Activated CD8-positive, alpha-beta memory T cell treated with anti-CD3 and anti-CD28 coated beads for 4 hours (primary cell): Measurements from ENCODE around the gene AFAP1.

Source experiments
- DNase-seq, 2 donors: peaks; one replicate each; pipeline ENCODE4 v3.0.0-alpha.2; 2020; ENCODE audit warnings: low read depth in 2 of 2

AFAP1 gene

GRCh38 chr4:7915875-7916242 lies 23.8 kb downstream of the AFAP1 start:
- DNase-seq = no peak

- no peak for DNase-seq
Measured at GRCh38 chr4:7912826-7913225, 26.8 kb downstream of the AFAP1 start.

- no peak for DNase-seq
Measured at GRCh38 chr4:7910952-7911578, 28.6 kb downstream of the AFAP1 start.

- DNase-seq = no peak
Measured at GRCh38 chr4:7910263-7910896, 29.3 kb downstream of the AFAP1 start.

- no peak for DNase-seq
Measured at GRCh38 chr4:7909463-7910262, 30.0 kb downstream of the AFAP1 start.

GRCh38 chr4:7908668-7909067 lies 31.0 kb downstream of the AFAP1 start:
- no peak for DNase-seq

GRCh38 chr4:7907142-7907541 lies 32.5 kb downstream of the AFAP1 start:
- DNase-seq = no peak

GRCh38 chr4:7906171-7906701 lies 33.4 kb downstream of the AFAP1 start:
- DNase-seq = no peak

- no peak for DNase-seq
Measured at GRCh38 chr4:7904952-7905915, 34.4 kb downstream of the AFAP1 start.

- no peak for DNase-seq
Measured at GRCh38 chr4:7903791-7904516, 35.7 kb downstream of the AFAP1 start.

- no peak for DNase-seq
Measured at GRCh38 chr4:7902826-7903225, 36.8 kb downstream of the AFAP1 start.

GRCh38 chr4:7902101-7902553 lies 37.5 kb downstream of the AFAP1 start:
- no peak for DNase-seq

- DNase-seq = no peak
Measured at GRCh38 chr4:7901311-7901885, 38.3 kb downstream of the AFAP1 start.

- DNase-seq = no peak
Measured at GRCh38 chr4:7900334-7900909, 39.2 kb downstream of the AFAP1 start.

GRCh38 chr4:7899184-7899869 lies 40.3 kb downstream of the AFAP1 start:
- DNase-seq = no peak

GRCh38 chr4:7898385-7898784 lies 41.3 kb downstream of the AFAP1 start:
- no peak for DNase-seq

GRCh38 chr4:7897811-7898210 lies 41.9 kb downstream of the AFAP1 start:
- DNase-seq = no peak

GRCh38 chr4:7894677-7895181 lies 44.9 kb downstream of the AFAP1 start:
- no peak for DNase-seq

GRCh38 chr4:7894098-7894676 lies 45.5 kb downstream of the AFAP1 start:
- no peak for DNase-seq
